MM.1S (cell line): ENCODE data around the gene GRIA3.

Experiments
- EZH2phosphoT487 ChIP-seq: fragments of 300-600 bp; sonication (generic); IDR thresholded peaks from 2 replicates; pipeline ENCODE4 v1.6.1; 2018; ENCODE audit warnings: antibody characterized with exemption, low read length
- TF ChIP-seq, protein P1 (sequence below): fragments of 300-600 bp; sonication (generic); IDR thresholded peaks from 2 replicates; pipeline ENCODE4 v1.5.1; 2016; ENCODE audit warnings: antibody characterized with exemption, low read length, mixed read lengths

DNA sequence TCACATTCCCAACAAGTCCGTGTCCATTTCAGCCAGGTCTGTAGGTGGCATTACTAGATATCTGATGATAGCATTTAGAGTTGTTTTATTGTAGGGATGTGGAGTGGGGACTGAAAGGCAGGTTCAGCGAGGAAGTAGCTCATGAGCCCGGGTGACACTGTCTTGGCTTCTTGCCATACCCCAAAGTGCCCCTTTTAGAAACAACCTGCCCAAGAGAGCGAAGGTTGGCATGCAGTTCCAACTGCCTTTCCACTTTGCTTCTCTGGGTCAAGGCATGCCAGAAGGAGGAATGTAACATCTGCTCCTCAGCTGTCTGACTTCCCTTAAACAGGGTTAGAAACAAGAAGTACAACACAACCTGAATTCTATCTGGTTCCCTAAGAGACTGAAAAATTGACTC lies 9.0 kb downstream of the GRIA3 start:
- TF ChIP-seq, protein P1, sequence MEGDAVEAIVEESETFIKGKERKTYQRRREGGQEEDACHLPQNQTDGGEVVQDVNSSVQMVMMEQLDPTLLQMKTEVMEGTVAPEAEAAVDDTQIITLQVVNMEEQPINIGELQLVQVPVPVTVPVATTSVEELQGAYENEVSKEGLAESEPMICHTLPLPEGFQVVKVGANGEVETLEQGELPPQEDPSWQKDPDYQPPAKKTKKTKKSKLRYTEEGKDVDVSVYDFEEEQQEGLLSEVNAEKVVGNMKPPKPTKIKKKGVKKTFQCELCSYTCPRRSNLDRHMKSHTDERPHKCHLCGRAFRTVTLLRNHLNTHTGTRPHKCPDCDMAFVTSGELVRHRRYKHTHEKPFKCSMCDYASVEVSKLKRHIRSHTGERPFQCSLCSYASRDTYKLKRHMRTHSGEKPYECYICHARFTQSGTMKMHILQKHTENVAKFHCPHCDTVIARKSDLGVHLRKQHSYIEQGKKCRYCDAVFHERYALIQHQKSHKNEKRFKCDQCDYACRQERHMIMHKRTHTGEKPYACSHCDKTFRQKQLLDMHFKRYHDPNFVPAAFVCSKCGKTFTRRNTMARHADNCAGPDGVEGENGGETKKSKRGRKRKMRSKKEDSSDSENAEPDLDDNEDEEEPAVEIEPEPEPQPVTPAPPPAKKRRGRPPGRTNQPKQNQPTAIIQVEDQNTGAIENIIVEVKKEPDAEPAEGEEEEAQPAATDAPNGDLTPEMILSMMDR: no peak
- no peak for TF ChIP-seq EZH2phosphoT487
